K562 (cell line): ENCODE results near the gene DPH7. TPM values are rescaled to one million over a fixed set of nuclear protein-coding genes. Genes with fewer than 3 reads are reported as not detected.

Experiments used
- CAMTA2 ChIP-seq: fragments of 250-450 bp; sonication (Bioruptor Pico); conservative IDR thresholded peaks from 2 replicates; pipeline ENCODE4 v1.5.1; 2022
- CBX8 ChIP-seq: fragments of 200-600 bp; sonication (generic); IDR thresholded peaks from 2 replicates; pipeline ENCODE4 v1.6.1; 2012; ENCODE audit warnings: borderline replicate concordance, mixed run types, low read depth, mild to moderate bottlenecking, moderate library complexity, mixed read lengths, low read length, control low read depth, inconsistent platforms; ENCODE audit not compliant: poor library complexity, severe bottlenecking; ENCODE audit errors: extremely low read depth
- NEUROD1 ChIP-seq: fragments of 150-350 bp; IDR thresholded peaks from 2 replicates; pipeline ENCODE4 v1.6.1; 2014; ENCODE audit warnings: borderline replicate concordance, low read length, low read depth; ENCODE audit not compliant: partially characterized antibody
- PHTF2 ChIP-seq: fragments of 250-450 bp; sonication (Bioruptor Pico); IDR thresholded peaks from 2 replicates; pipeline ENCODE4 v1.5.0; 2021; ENCODE audit warnings: mild to moderate bottlenecking
- ZBTB7A ChIP-seq: IDR thresholded peaks from 2 replicates; pipeline ENCODE4 v1.6.1; 2011; ENCODE audit warnings: low read depth, mild to moderate bottlenecking, low read length, moderate library complexity, borderline replicate concordance; ENCODE audit not compliant: control insufficient read depth
- ZNF707 ChIP-seq: fragments of 250-450 bp; sonication (Bioruptor Pico); conservative IDR thresholded peaks from 2 replicates; pipeline ENCODE4 v1.8.0; 2022; ENCODE audit warnings: inconsistent platforms, mild to moderate bottlenecking, moderate library complexity
- polyA plus RNA-seq, 8 experiments: library from polyadenylated mRNA; depleted of rRNA in 4 of 8; stranded (reverse) in 5 of 8; unstranded in 3 of 8; fragments of >200 nt; fragmentation: Nextera tagmentation in 2 of 8; fragmentation: Illumina TruSeq in 1 of 8; extraction: Ambion mirVana in 2 of 8; extraction: Trizol in 1 of 8; gene quantifications; 2 replicates each; pipeline versions ENCODE4 v1.2.1 to v1.2.3, GENCODE V29; 2011 to 2014; ENCODE audit warnings: inconsistent platforms in 1 of 8, missing spikeins in 1 of 8
- total RNA-seq, 7 experiments: library from RNA; depleted of rRNA in 6 of 7; stranded (reverse); fragments of >200 nt in 6 of 7; fragmentation: Illumina TruSeq in 2 of 7; extraction: Trizol in 2 of 7; gene quantifications; 2 replicates each; pipeline versions ENCODE4 v1.2.1 to v1.2.3, GENCODE V29; 2011 to 2021; ENCODE audit warnings: low replicate concordance in 1 of 7
- TF ChIP-seq, protein P1 (sequence below): sonication (generic); formaldehyde crosslinking; IDR thresholded peaks from 2 replicates; pipeline ENCODE4 v1.8.0; 2022; ENCODE audit warnings: missing genetic modification reagents, mild to moderate bottlenecking, borderline replicate concordance
- TF ChIP-seq, protein P2 (sequence below): fragments of 450-650 bp; IDR thresholded peaks from one replicate; pipeline ENCODE4 v1.6.1; 2018; ENCODE audit warnings: mild to moderate bottlenecking, moderate library complexity; ENCODE audit not compliant: partially characterized antibody
- TF ChIP-seq, protein P3 (sequence below), 2 experiments: IDR thresholded peaks; 2 replicates each; pipeline ENCODE4 v1.6.1; 2011; ENCODE audit warnings: borderline replicate concordance in 1 of 2, control low read depth in 1 of 2, low read depth in 1 of 2, low read length in 1 of 2, mild to moderate bottlenecking in 1 of 2, mixed read lengths in 1 of 2, moderate library complexity in 1 of 2; ENCODE audit not compliant: insufficient read depth in 1 of 2, insufficient read length in 1 of 2, poor library complexity in 1 of 2, severe bottlenecking in 1 of 2; ENCODE audit errors: extremely low read depth in 1 of 2
- TF ChIP-seq, protein P4 (sequence below), 2 experiments: fragments of 450-650 bp in 1 of 2; sonication (generic) in 1 of 2; formaldehyde crosslinking in 1 of 2; IDR thresholded peaks; 2 replicates each; pipeline versions ENCODE4 v1.7.1 to v1.9.0; 2016 to 2022; ENCODE audit warnings: inconsistent platforms in 1 of 2, mild to moderate bottlenecking in 1 of 2, missing genetic modification reagents in 1 of 2

Gene DPH7
- total and polyA plus RNA-seq, 9 of the 15 experiments (the other 6 are each of a cell fraction or from before 2014, with no cell fraction given), result 13.9 to 68.6 (median 41.3) TPM

DNA sequence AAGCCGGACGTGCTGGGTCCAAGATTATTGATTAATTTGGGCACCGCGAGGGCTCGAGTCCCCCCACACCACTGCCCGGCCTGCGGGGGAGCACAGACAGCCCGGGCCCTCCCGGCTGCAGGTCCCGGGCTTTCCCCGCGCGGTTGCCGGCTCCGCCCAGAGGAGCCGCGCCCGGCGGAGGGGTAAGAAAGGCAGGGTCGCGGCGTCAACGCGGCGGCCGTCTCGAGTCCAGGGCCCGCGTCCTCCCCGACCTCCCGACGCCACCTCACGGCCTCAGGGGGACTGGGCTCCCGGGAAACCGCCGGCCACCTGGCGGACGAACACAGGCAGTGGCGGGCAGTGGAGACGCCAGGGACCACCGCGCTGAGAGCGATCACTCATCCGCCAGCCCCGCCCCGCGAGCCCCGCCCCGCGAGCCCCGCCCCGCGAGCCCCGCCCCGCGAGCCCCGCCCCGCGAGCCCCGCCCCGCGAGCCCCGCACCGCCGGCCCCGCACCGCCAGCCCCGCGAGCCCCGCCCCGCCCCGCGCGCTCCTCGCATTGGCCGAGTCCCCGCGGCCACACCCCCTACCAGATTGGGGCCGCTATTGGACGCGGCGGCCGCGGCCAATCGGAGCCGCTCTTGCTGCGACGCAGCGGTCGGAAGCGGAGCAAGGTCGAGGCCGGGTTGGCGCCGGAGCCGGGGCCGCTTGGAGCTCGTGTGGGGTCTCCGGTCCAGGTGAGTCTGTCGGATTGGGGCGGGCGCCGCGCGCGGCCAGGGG lies 27.3 kb downstream of the DPH7 start, which contains the start of gene MRPL41 (continued):
- TF ChIP-seq ZBTB7A (peak; percentile 89), CAMTA2 (CRISPR knock-in tag) (no peak), PHTF2 (CRISPR knock-in tag) (no peak), NEUROD1 (peak; percentile 65), CBX8 (no peak), ZNF707 (CRISPR knock-in tag) (no peak)
- TF ChIP-seq, protein P1, sequence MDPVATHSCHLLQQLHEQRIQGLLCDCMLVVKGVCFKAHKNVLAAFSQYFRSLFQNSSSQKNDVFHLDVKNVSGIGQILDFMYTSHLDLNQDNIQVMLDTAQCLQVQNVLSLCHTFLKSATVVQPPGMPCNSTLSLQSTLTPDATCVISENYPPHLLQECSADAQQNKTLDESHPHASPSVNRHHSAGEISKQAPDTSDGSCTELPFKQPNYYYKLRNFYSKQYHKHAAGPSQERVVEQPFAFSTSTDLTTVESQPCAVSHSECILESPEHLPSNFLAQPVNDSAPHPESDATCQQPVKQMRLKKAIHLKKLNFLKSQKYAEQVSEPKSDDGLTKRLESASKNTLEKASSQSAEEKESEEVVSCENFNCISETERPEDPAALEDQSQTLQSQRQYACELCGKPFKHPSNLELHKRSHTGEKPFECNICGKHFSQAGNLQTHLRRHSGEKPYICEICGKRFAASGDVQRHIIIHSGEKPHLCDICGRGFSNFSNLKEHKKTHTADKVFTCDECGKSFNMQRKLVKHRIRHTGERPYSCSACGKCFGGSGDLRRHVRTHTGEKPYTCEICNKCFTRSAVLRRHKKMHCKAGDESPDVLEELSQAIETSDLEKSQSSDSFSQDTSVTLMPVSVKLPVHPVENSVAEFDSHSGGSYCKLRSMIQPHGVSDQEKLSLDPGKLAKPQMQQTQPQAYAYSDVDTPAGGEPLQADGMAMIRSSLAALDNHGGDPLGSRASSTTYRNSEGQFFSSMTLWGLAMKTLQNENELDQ (CRISPR knock-in tag), result no peak
- TF ChIP-seq, protein P2, sequence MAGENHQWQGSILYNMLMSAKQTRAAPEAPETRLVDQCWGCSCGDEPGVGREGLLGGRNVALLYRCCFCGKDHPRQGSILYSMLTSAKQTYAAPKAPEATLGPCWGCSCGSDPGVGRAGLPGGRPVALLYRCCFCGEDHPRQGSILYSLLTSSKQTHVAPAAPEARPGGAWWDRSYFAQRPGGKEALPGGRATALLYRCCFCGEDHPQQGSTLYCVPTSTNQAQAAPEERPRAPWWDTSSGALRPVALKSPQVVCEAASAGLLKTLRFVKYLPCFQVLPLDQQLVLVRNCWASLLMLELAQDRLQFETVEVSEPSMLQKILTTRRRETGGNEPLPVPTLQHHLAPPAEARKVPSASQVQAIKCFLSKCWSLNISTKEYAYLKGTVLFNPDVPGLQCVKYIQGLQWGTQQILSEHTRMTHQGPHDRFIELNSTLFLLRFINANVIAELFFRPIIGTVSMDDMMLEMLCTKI, result no peak
- TF ChIP-seq, protein P3, sequence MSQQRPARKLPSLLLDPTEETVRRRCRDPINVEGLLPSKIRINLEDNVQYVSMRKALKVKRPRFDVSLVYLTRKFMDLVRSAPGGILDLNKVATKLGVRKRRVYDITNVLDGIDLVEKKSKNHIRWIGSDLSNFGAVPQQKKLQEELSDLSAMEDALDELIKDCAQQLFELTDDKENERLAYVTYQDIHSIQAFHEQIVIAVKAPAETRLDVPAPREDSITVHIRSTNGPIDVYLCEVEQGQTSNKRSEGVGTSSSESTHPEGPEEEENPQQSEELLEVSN (IDR thresholded peaks at IDR 0.05; ENCODE audit: borderline replicate concordance in 1 of 2, extremely low read depth in 1 of 2, insufficient read depth in 1 of 2, insufficient read length in 1 of 2, low read depth in 1 of 2, low read length in 1 of 2, poor library complexity in 1 of 2, severe bottlenecking in 1 of 2), result peak in 1 of 2 experiments; percentile 78
- TF ChIP-seq, protein P4, sequence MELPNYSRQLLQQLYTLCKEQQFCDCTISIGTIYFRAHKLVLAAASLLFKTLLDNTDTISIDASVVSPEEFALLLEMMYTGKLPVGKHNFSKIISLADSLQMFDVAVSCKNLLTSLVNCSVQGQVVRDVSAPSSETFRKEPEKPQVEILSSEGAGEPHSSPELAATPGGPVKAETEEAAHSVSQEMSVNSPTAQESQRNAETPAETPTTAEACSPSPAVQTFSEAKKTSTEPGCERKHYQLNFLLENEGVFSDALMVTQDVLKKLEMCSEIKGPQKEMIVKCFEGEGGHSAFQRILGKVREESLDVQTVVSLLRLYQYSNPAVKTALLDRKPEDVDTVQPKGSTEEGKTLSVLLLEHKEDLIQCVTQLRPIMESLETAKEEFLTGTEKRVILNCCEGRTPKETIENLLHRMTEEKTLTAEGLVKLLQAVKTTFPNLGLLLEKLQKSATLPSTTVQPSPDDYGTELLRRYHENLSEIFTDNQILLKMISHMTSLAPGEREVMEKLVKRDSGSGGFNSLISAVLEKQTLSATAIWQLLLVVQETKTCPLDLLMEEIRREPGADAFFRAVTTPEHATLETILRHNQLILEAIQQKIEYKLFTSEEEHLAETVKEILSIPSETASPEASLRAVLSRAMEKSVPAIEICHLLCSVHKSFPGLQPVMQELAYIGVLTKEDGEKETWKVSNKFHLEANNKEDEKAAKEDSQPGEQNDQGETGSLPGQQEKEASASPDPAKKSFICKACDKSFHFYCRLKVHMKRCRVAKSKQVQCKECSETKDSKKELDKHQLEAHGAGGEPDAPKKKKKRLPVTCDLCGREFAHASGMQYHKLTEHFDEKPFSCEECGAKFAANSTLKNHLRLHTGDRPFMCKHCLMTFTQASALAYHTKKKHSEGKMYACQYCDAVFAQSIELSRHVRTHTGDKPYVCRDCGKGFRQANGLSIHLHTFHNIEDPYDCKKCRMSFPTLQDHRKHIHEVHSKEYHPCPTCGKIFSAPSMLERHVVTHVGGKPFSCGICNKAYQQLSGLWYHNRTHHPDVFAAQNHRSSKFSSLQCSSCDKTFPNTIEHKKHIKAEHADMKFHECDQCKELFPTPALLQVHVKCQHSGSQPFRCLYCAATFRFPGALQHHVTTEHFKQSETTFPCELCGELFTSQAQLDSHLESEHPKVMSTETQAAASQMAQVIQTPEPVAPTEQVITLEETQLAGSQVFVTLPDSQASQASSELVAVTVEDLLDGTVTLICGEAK (IDR thresholded peaks at IDR 0.05), result 0 out of 2 replicates have a peak, but pooled peaks have one; percentile 12
- TF ChIP-seq, protein P4 (CRISPR knock-in tag; IDR thresholded peaks at IDR 0.05), result no peak
